Subcutaneous adipose tissue (tissue), 4 donors: ENCODE results near the gene MYH10. TPM values are rescaled to one million over a fixed set of nuclear protein-coding genes. Genes with fewer than 3 reads are reported as not detected.

Experiments used
- CTCF ChIP-seq: fragments of 450-650 bp; IDR thresholded peaks from one replicate; pipeline ENCODE4 v1.5.1; 2016; ENCODE audit warnings: low read depth, mild to moderate bottlenecking, control low read depth, antibody characterized with exemption, moderate library complexity
- total RNA-seq, 4 donors: library from RNA; depleted of rRNA; stranded (reverse); fragments of >200 nt; gene quantifications; one replicate each; pipeline ENCODE4 v1.1.0, GENCODE V29; 2016

MYH10 gene
- 10 to 100 TPM; 39.8 to 70.6 (median 47.9) TPM for total RNA-seq

- no peak for TF ChIP-seq CTCF
Observed at GRCh38 chr17:8630227-8630801, at the start of gene MYH10. Gene MYH10, minus strand, starts transcription at chr17:8630725. Its CDS starts 7,479 bp downstream, at chr17:8623246.

GRCh38 chr17:8679126-8679525 is 48.6 kb upstream of the MYH10 start:
- TF ChIP-seq CTCF = no peak

- no peak for TF ChIP-seq CTCF
Observed at GRCh38 chr17:8675306-8675705, 44.8 kb upstream of the MYH10 start.

DNA sequence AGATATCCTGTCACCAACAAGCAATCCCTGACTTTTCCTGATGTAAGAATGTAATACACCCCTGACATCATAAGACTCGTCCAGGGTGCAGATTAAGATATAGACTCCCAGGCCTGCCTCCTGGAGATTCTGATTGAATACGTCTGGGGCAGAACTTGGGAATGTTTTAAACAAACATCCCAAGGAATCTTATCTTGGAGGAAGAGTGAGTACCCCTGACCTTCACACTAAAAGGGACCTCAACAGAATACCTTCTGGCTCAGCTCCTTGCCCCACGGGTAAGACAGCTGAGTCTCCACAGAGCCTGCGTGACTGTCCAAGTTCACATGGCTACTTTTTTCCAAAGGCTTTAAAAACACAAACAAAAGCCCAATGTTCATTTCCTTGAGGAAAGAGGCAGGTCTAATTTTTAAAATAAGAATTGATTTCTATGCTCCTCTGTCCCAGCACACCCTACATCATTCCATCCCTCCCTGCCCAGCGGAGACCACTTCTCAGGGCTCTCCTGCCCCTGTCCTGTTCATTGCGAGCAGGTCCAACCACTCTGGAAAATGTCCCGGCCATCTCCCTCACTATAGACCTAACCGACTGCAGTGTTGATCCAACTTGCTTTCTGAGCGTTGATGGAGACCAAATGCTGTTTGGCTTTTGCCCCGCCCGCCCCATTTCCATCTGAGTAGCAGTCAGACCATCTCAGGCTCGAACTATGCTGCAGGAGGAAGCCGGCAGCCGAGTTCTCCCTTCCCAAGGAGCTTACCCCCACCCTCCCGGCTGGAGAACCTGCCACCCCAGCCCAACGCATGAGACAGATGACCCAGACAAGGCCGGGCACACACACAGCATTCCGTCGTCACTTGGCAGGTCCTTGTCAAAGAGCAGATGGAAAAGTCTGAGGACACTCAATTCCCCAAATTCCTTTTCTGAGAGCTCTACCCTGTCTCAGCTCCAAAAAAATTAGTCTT is 44.1 kb upstream of the MYH10 start:
- TF ChIP-seq CTCF = no peak

DNA sequence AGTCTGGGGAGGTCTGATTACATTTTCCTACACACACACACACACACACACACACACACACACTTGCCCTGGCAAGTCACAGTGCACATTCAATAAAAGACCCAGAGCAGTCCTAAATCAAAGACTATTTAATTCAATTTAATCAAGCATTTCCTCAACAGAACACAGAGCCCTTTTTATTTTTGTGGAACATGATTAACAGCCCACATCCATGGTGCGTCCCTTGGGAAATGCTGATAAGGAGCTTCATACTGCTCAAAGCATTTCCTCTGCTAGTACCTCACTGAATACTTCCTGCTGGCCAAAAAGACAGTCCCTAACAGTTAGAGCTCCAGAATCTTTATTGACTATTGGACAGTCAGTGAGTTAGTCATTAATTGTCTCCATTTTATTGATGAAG is 43.1 kb upstream of the MYH10 start:
- no peak for TF ChIP-seq CTCF

DNA sequence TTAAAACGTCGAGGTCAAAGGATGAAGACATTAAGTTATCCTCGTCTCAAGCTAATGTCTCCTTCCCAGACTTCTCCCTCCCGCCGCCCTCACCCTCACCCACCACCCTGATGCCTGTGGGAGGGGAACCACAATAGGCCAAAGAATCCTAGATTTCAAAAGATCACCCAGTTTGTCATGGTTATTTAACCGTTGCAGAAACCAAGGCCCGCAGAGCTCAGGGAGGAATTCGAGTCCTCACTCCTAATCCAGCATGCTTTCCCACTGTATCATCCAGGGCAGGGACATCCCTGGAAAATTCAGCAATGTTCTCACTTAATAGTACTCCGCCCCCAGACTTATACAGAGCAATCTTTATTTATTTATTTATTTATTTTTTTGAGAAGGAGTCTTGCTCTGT is 41.8 kb upstream of the MYH10 start:
- no peak for TF ChIP-seq CTCF

DNA sequence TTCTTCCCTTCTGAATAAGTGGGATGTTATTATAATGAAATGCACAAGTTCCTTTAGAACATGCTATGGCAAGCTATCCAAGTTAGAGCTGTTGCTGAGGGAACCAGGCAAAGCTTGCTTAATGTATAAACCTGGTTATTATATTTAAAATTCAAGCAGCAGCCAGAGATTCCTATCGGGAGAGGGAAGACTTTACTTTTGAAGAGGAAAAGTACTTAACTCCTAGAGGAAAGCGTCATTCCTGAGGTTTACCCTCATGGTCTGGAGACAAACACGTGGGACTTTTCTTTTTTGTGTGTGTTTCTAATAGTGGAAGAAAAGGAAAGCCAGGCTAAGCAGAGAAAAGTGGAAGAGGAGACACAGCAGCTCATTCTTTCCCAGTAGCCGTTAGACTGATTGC is 39.9 kb upstream of the MYH10 start:
- no peak for TF ChIP-seq CTCF
